ENCODE measurements around the gene RFXANK. TPM values are rescaled to one million over a fixed set of nuclear protein-coding genes. Genes with fewer than 3 reads are reported as not detected.

Gene RFXANK
- total and polyA plus RNA-seq, 9 of the 15 experiments (the other 6 are each of a cell fraction or from before 2014, with no cell fraction given): 68.6 to 181 (median 150) TPM

GRCh38 chr19:19214892-19215291 lies 22.8 kb downstream of the RFXANK start (continued):
- TF ChIP-seq MGA (IDR thresholded peaks at IDR 0.05) (no peak), ILK (tag; IDR thresholded peaks at IDR 0.05; ENCODE audit: borderline replicate concordance, low read depth) (no peak), SPI1 (IDR thresholded peaks at IDR 0.05; ENCODE audit: borderline replicate concordance, low read depth, low read length) (no peak), PPARD (CRISPR knock-in tag; IDR thresholded peaks at IDR 0.05) (no peak), ZNF133 (CRISPR knock-in tag; IDR thresholded peaks at IDR 0.05) (no peak), RFX1 (IDR thresholded peaks at IDR 0.05) (no peak), ASH1L (IDR thresholded peaks at IDR 0.05; ENCODE audit: borderline replicate concordance, low read depth, partially characterized antibody) (no peak), RBM34 (IDR thresholded peaks at IDR 0.05; ENCODE audit: borderline replicate concordance, insufficient read depth, low read length) (no peak), TEAD4 (IDR thresholded peaks at IDR 0.05; ENCODE audit: low read length) (no peak), TEAD4 (CRISPR knock-in tag; IDR thresholded peaks at IDR 0.05; ENCODE audit: borderline replicate concordance) (0 out of 2 replicates have a peak, but pooled peaks have one; percentile 36)
- TF ChIP-seq, protein P1, sequence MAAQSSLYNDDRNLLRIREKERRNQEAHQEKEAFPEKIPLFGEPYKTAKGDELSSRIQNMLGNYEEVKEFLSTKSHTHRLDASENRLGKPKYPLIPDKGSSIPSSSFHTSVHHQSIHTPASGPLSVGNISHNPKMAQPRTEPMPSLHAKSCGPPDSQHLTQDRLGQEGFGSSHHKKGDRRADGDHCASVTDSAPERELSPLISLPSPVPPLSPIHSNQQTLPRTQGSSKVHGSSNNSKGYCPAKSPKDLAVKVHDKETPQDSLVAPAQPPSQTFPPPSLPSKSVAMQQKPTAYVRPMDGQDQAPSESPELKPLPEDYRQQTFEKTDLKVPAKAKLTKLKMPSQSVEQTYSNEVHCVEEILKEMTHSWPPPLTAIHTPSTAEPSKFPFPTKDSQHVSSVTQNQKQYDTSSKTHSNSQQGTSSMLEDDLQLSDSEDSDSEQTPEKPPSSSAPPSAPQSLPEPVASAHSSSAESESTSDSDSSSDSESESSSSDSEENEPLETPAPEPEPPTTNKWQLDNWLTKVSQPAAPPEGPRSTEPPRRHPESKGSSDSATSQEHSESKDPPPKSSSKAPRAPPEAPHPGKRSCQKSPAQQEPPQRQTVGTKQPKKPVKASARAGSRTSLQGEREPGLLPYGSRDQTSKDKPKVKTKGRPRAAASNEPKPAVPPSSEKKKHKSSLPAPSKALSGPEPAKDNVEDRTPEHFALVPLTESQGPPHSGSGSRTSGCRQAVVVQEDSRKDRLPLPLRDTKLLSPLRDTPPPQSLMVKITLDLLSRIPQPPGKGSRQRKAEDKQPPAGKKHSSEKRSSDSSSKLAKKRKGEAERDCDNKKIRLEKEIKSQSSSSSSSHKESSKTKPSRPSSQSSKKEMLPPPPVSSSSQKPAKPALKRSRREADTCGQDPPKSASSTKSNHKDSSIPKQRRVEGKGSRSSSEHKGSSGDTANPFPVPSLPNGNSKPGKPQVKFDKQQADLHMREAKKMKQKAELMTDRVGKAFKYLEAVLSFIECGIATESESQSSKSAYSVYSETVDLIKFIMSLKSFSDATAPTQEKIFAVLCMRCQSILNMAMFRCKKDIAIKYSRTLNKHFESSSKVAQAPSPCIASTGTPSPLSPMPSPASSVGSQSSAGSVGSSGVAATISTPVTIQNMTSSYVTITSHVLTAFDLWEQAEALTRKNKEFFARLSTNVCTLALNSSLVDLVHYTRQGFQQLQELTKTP (IDR thresholded peaks at IDR 0.05; ENCODE audit: low read depth in 1 of 2, partially characterized antibody in 2 of 2): peak in 1 of 2 experiments; percentile 83

Data from K562 (cell line).